Nephron (organoid): ENCODE measurements around the gene ZNF619.

ENCODE experiments used
- H3K27ac Mint-ChIP-seq, 3 experiments: 2 replicates each; pipeline ENCODE4 v1.8.0; 2020; ENCODE audit warnings: mixed read lengths in 3 of 3, mild to moderate bottlenecking in 2 of 3, moderate library complexity in 1 of 3
- H3K27me3 Mint-ChIP-seq: 2 replicates; pipeline ENCODE4 v1.8.0; 2021; ENCODE audit warnings: low read depth, mild to moderate bottlenecking, moderate library complexity, mixed read lengths
- H3K36me3 Mint-ChIP-seq: 2 replicates; pipeline ENCODE4 v1.8.0; 2020; ENCODE audit warnings: low read depth, mixed read lengths
- H3K4me1 Mint-ChIP-seq: 2 replicates; pipeline ENCODE4 v1.8.0; 2020; ENCODE audit warnings: mixed read lengths
- H3K4me3 Mint-ChIP-seq, 3 experiments: 2 replicates each; pipeline ENCODE4 v1.8.0; 2020; ENCODE audit warnings: mild to moderate bottlenecking in 3 of 3, mixed read lengths in 3 of 3, moderate library complexity in 2 of 3
- H3K9me3 Mint-ChIP-seq: 2 replicates; pipeline ENCODE4 v1.8.0; 2020; ENCODE audit warnings: mixed read lengths
- CTCF ChIP-seq, 3 experiments: fragments of 200-600 bp; sonication (generic); IDR thresholded peaks; one replicate each; pipeline ENCODE4 v1.5.0; 2021; ENCODE audit warnings: antibody characterized with exemption in 3 of 3; ENCODE audit not compliant: unreplicated experiment in 3 of 3

Gene ZNF619

GRCh38 chr3:40463579-40463978 is 13.3 kb upstream of the ZNF619 start:
- Mint-ChIP-seq H3K4me3 (no peak overlapping the region), H3K9me3 (no peaks in the 10 kb centered on the region), H3K36me3 (peaks cover 62% of the 10 kb centered on the region), H3K27me3 (no peaks in the 10 kb centered on the region), H3K4me1 (peaks cover 5% of the 10 kb centered on the region), H3K27ac (no peak overlapping the region)
- TF ChIP-seq CTCF (IDR thresholded peaks at IDR 0.05; ENCODE audit: unreplicated experiment in 3 of 3): no peak

- H3K4me3 Mint-ChIP-seq: no peak overlapping the region
Observed at GRCh38 chr3:40464339-40465110, 12.4 kb upstream of the ZNF619 start.

GRCh38 chr3:40465111-40465407 is 11.9 kb upstream of the ZNF619 start:
- Mint-ChIP-seq H3K36me3 (peaks cover 53% of the 10 kb centered on the region), H3K27ac (no peak overlapping the region), H3K4me1 (no peaks in the 10 kb centered on the region), H3K27me3 (no peaks in the 10 kb centered on the region), H3K4me3 (no peak overlapping the region), H3K9me3 (no peaks in the 10 kb centered on the region)
- no peak for TF ChIP-seq CTCF (IDR thresholded peaks at IDR 0.05; ENCODE audit: unreplicated experiment in 3 of 3)

More at GRCh38 chr3:40464339-40465110, 12.4 kb upstream of the ZNF619 start:
- Mint-ChIP-seq H3K27ac (no peak overlapping the region), H3K27me3 (no peaks in the 10 kb centered on the region), H3K4me1 (no peaks in the 10 kb centered on the region), H3K9me3 (no peaks in the 10 kb centered on the region), H3K36me3 (peaks cover 53% of the 10 kb centered on the region)
- TF ChIP-seq CTCF (IDR thresholded peaks at IDR 0.05; ENCODE audit: unreplicated experiment in 3 of 3): no peak

GRCh38 chr3:40465456-40465855 is 11.5 kb upstream of the ZNF619 start:
- H3K4me1 Mint-ChIP-seq: no peaks in the 10 kb centered on the region
- no peak overlapping the region for H3K4me3 Mint-ChIP-seq
- H3K9me3 Mint-ChIP-seq: no peaks in the 10 kb centered on the region
- no peak overlapping the region for H3K27ac Mint-ChIP-seq
- H3K36me3 Mint-ChIP-seq: peaks cover 49% of the 10 kb centered on the region
- H3K27me3 Mint-ChIP-seq: no peaks in the 10 kb centered on the region
- TF ChIP-seq CTCF (IDR thresholded peaks at IDR 0.05; ENCODE audit: unreplicated experiment in 3 of 3): no peak

- Mint-ChIP-seq H3K4me1 (no peaks in the 10 kb centered on the region), H3K27ac (no peak overlapping the region), H3K9me3 (no peaks in the 10 kb centered on the region), H3K36me3 (peaks cover 32% of the 10 kb centered on the region), H3K4me3 (no peak overlapping the region), H3K27me3 (no peaks in the 10 kb centered on the region)
- no peak for TF ChIP-seq CTCF (IDR thresholded peaks at IDR 0.05; ENCODE audit: unreplicated experiment in 3 of 3)
Observed at GRCh38 chr3:40468018-40468417, 8.9 kb upstream of the ZNF619 start.

- H3K4me1 Mint-ChIP-seq: no peaks in the 10 kb centered on the region
- no peaks in the 10 kb centered on the region for H3K9me3 Mint-ChIP-seq
- no peak overlapping the region for H3K27ac Mint-ChIP-seq
- no peak for TF ChIP-seq CTCF (IDR thresholded peaks at IDR 0.05; ENCODE audit: unreplicated experiment in 3 of 3)
- H3K4me3 Mint-ChIP-seq: no peak overlapping the region
- H3K27me3 Mint-ChIP-seq: no peaks in the 10 kb centered on the region
- H3K36me3 Mint-ChIP-seq: peaks cover 14% of the 10 kb centered on the region
Observed at GRCh38 chr3:40470701-40471100, 6.2 kb upstream of the ZNF619 start.
